Ovary (tissue), 9 donors: Measurements from ENCODE around the gene LPCAT1. TPM values are rescaled to one million over a fixed set of nuclear protein-coding genes. Genes with fewer than 3 reads are reported as not detected.

Experiments
- DNase-seq, 5 donors: peaks; one replicate each; pipeline ENCODE4 v3.0.0-alpha.2; 2019 to 2020
- H3K27ac ChIP-seq, 2 donors: fragments of 200-600 bp; one replicate each; pipeline versions ENCODE4 v1.5.1 to v1.8.0; 2019 to 2022
- H3K27me3 ChIP-seq: fragments of 200-600 bp; one replicate; pipeline ENCODE4 v1.8.0; 2022
- H3K36me3 ChIP-seq: fragments of 200-600 bp; sonication (generic); one replicate; pipeline ENCODE4 v1.5.1; 2019
- H3K4me1 ChIP-seq: one replicate; pipeline ENCODE4 v1.8.1; 2013; ENCODE audit warnings: mild to moderate bottlenecking, moderate library complexity; ENCODE audit not compliant: insufficient read depth
- H3K4me3 ChIP-seq: fragments of 200-600 bp; sonication (generic); one replicate; pipeline ENCODE4 v1.5.1; 2017
- H3K9me3 ChIP-seq, 2 donors: fragments of 200-600 bp in 1 of 2; sonication (generic) in 1 of 2; one replicate each; pipeline versions ENCODE4 v1.5.1 to v1.8.1; 2013 to 2019; ENCODE audit warnings: mild to moderate bottlenecking in 1 of 2, moderate library complexity in 1 of 2
- EP300 ChIP-seq: sonication (generic); formaldehyde crosslinking; IDR thresholded peaks from one replicate; pipeline ENCODE4 v1.6.1; 2017; ENCODE audit warnings: antibody characterized with exemption
- POLR2A ChIP-seq: fragments of 450-650 bp; IDR thresholded peaks from one replicate; pipeline ENCODE4 v1.6.1; 2017; ENCODE audit warnings: antibody characterized with exemption, mild to moderate bottlenecking, moderate library complexity
- WGBS, 3 donors: extraction: QIAGEN DNeasy Blood & Tissue Kit in 1 of 3; methylation state at CpG; one replicate each; pipeline versions ENCODE4 v1.1.5 to v1.1.7; 2013 to 2017; 5-methylcytosine and 5-hydroxymethylcytosine counted together
- intact Hi-C, 4 donors: fragments of 100-400 bp; cut with DNase I; formaldehyde crosslinking; loops; one replicate each; pipeline versions ENCODE4 v1.11.0 to v1.15.1; 2022 to 2023
- polyA plus RNA-seq, 2 donors: library from polyadenylated mRNA; stranded (reverse); fragments of 200-250 nt in 1 of 2; fragments of 350-450 nt in 1 of 2; fragmentation: Illumina TruSeq in 1 of 2; extraction: RNeasy Lipid Tissue Mini Kit (QIAGEN cat#74804) in 1 of 2; gene quantifications; one replicate each; pipeline ENCODE4 v1.2.3, GENCODE V29; 2013 to 2014
- total RNA-seq, 7 donors: library from RNA; depleted of rRNA in 2 of 7; stranded (reverse); fragments of >200 nt in 2 of 7; fragmentation: NEBNext Ultra II Directional in 3 of 7; extraction: Animal tissue kit (Norgen Biotek cat#: 25700) in 3 of 7; gene quantifications; one replicate each; pipeline versions ENCODE4 v1.1.0 to v1.2.4, GENCODE V29; 2016 to 2023
- TF ChIP-seq, protein P1 (sequence below), 3 donors: fragments of 450-650 bp in 2 of 3; fragments of 200-600 bp in 1 of 3; IDR thresholded peaks; one replicate each; pipeline versions ENCODE4 v1.5.1 to v1.8.0; 2016 to 2022; ENCODE audit warnings: antibody characterized with exemption in 3 of 3, mild to moderate bottlenecking in 1 of 3
- donor health status: DM: no; HTN: no; CAD: no; lungs with moderate emphysema.
- donor health status: DM: no; HTN: no; CAD: no.
- donor health status: Bipolar disorder and iron deficiency.
- donor health status: DM: yes; HTN: yes; CAD: no.
- donor health status: DM: no; HTN: no; CAD: no.
- donor health status: DM: yes; HTN: yes; CAD: no.

LPCAT1 gene
- total and polyA plus RNA-seq, 9 donors, result 13.0 to 57.1 (median 25.3) TPM

DNA sequence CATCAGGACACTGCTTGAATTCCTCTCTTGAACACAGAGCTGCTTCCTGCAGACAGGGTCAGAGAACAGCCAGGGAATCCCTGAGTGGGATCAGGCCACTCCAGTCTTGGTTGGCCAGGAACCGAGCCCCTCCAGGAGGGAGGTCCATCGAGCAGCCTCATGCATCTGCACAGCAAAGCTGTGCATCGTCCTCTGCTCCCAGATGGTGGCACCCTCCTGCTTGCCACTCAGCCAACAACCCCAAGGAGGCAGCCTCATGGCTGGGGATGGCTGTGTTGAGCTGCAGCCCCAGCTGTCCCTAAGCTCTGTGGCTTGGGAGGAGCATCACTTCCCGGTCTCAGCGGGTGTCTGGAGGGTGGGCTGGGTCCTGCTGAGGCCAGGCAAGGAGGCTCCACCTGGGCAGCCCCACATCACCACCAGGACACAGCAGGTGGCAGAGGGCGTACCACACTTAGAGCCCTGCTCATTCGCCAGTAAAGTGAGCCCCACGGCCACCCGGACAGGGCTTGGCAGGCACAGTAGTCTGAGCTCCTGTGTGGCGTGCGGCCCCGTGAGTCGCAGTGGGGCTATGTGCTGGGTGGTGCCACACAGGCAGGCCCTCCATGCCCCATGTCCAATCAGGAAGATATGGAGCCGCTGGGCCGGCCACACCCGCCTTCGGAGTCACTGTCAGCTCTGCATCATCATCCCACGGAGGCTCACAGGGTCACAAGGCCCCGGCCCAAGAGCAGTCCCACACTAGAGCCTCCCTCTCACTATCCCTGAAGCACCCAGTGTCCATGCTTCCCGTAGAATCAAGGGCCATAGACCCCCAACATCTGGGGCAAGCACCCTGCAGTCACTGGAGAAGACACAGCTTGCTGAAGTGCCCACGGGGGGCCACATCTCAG, 11.9 kb downstream of the LPCAT1 start:
- Histone ChIP-seq H3K27ac (no peak overlapping the region), H3K36me3 (no peaks in the 10 kb centered on the region), H3K4me3 (no peak overlapping the region), H3K9me3 (no peaks in the 10 kb centered on the region), H3K27me3 (no peaks in the 10 kb centered on the region), H3K4me1 (peaks cover 4% of the 10 kb centered on the region)
- TF ChIP-seq POLR2A (no peak), EP300 (no peak)
- TF ChIP-seq, protein P1, sequence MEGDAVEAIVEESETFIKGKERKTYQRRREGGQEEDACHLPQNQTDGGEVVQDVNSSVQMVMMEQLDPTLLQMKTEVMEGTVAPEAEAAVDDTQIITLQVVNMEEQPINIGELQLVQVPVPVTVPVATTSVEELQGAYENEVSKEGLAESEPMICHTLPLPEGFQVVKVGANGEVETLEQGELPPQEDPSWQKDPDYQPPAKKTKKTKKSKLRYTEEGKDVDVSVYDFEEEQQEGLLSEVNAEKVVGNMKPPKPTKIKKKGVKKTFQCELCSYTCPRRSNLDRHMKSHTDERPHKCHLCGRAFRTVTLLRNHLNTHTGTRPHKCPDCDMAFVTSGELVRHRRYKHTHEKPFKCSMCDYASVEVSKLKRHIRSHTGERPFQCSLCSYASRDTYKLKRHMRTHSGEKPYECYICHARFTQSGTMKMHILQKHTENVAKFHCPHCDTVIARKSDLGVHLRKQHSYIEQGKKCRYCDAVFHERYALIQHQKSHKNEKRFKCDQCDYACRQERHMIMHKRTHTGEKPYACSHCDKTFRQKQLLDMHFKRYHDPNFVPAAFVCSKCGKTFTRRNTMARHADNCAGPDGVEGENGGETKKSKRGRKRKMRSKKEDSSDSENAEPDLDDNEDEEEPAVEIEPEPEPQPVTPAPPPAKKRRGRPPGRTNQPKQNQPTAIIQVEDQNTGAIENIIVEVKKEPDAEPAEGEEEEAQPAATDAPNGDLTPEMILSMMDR (IDR thresholded peaks at IDR 0.05), result no peak
- intact Hi-C loops, result no loop called here
- WGBS, 3 donors, result 88% methylated on average over 21 of the region's 21 CpGs
- DNase-seq, result peak; percentile 5 to 27 (median 9)

DNA sequence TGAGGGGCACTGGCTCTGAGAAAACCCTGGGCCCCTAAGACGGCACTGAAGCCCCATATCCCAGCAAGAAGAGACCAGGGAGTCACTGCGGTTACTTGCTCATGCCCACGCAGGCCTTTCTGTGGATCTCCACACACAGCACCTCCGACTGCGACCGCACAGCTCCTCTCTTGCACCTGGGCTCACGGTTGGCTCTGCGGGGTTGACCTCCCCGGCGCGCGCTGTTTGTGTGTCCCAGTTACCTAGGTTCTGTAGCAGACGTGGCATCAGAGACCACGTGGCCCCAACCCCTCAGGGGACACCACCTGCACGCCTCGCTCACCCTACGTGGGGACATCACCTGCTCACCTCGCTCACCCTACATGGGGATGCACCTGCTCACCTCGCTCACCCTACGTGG, 12.7 kb downstream of the LPCAT1 start:
- TF ChIP-seq POLR2A (no peak), EP300 (no peak)
- TF ChIP-seq, protein P1 (IDR thresholded peaks at IDR 0.05), result no peak
- intact Hi-C loops, result no loop called here

DNA sequence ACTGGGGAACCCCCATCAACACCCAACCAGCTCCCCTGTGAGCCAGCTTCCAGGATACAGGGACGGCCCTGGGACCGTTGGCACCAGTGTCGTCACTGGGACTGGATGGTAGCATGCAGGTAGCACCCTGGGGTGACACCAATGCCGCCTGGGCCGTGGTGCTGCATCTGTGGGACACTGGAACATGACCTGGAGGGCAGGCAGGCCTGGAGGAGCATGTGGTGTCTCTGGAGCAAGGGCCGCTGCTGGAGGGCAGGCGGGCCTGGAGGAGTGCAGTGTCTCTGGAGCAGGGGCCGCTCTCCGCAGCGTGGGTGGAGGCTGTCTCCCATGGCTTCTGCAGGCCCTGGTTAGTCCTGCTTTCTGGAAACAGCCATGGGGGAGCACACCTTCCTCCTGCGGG, 13.1 kb downstream of the LPCAT1 start:
- Histone ChIP-seq H3K27me3 (no peaks in the 10 kb centered on the region), H3K36me3 (no peaks in the 10 kb centered on the region), H3K27ac (no peak overlapping the region), H3K4me1 (peaks cover 3% of the 10 kb centered on the region), H3K4me3 (no peak overlapping the region), H3K9me3 (no peaks in the 10 kb centered on the region)
- intact Hi-C loops, result no loop called here
- peak in 4 of 5 donors; percentile 5 to 16 (median 8) for DNase-seq
- 81 to 94% (median 88%) methylated on average over 11 of the region's 11 CpGs for WGBS, 3 donors
- TF ChIP-seq, protein P1 (IDR thresholded peaks at IDR 0.05), result no peak
- TF ChIP-seq EP300 (no peak), POLR2A (no peak)

More for the DNA sequence above, 12.7 kb downstream of the LPCAT1 start:
- peak in 4 of 5 donors; percentile 6 to 28 (median 12) for DNase-seq
- no peaks in the 10 kb centered on the region for H3K9me3 ChIP-seq
- H3K36me3 ChIP-seq, result no peaks in the 10 kb centered on the region
- no peak overlapping the region for H3K27ac ChIP-seq
- 92 to 96% (median 96%) methylated on average over 20 of the region's 20 CpGs for WGBS, 3 donors
- peaks cover 4% of the 10 kb centered on the region for H3K4me1 ChIP-seq
- H3K27me3 ChIP-seq, result no peaks in the 10 kb centered on the region
- H3K4me3 ChIP-seq, result no peak overlapping the region

DNA sequence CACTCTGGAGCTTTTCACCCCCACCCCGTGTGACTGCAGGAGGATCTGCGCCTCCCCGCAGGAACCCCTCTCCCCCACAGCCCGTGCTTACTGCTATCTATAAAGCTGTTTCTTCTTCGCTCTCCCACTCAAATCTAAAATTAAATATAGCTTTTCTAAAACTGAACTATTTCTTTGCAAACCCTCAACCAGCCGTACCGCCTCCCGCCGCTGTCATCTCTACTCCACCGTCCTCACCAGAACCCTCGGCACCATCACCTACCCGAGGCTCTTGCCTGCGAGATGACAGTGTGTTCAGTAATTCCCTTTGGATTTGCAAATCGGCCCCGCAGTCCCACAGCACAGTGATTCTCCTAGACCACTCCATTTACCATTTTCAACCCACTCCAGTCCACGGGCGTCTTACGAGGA, 13.6 kb downstream of the LPCAT1 start:
- Histone ChIP-seq H3K4me1 (no peaks in the 10 kb centered on the region), H3K27me3 (no peaks in the 10 kb centered on the region), H3K9me3 (no peaks in the 10 kb centered on the region), H3K36me3 (no peaks in the 10 kb centered on the region), H3K4me3 (no peak overlapping the region), H3K27ac (no peak overlapping the region)
- TF ChIP-seq EP300, result no peak
- TF ChIP-seq, protein P1 (IDR thresholded peaks at IDR 0.05), result no peak
- no peak for TF ChIP-seq POLR2A
- WGBS, 3 donors, result 47 to 53% (median 50%) methylated on average over 18 of the region's 18 CpGs
- intact Hi-C loops, result no loop called here
- peak in 1 of 5 donors; percentile 28 for DNase-seq
